Measurements from ENCODE around the gene MRPS31.

- no peak for TF ChIP-seq CTCF (IDR thresholded peaks at IDR 0.05)
- no peak for TF ChIP-seq POLR2A (IDR thresholded peaks at IDR 0.05)
- no peak for TF ChIP-seq POLR2AphosphoS5 (IDR thresholded peaks at IDR 0.05)
Observed at GRCh38 chr13:40679480-40679985, 91.5 kb downstream of the MRPS31 start.

All from prostate gland (tissue), 2 donors.